Raji (cell line): ENCODE data around the gene CACNA2D3.

Source experiments
- POLR2A ChIP-seq: IDR thresholded peaks from 2 replicates; pipeline ENCODE4 v1.6.1; 2011; ENCODE audit warnings: low read depth, low read length, control low read depth; ENCODE audit not compliant: insufficient read depth

The CACNA2D3 gene

GRCh38 chr3:54572197-54572895 is 450.0 kb downstream of the CACNA2D3 start:
- no peak for TF ChIP-seq POLR2A

- TF ChIP-seq POLR2A = no peak
Measured at GRCh38 chr3:54573858-54574257, 451.5 kb downstream of the CACNA2D3 start.

GRCh38 chr3:54574906-54575617 is 452.7 kb downstream of the CACNA2D3 start:
- no peak for TF ChIP-seq POLR2A

DNA sequence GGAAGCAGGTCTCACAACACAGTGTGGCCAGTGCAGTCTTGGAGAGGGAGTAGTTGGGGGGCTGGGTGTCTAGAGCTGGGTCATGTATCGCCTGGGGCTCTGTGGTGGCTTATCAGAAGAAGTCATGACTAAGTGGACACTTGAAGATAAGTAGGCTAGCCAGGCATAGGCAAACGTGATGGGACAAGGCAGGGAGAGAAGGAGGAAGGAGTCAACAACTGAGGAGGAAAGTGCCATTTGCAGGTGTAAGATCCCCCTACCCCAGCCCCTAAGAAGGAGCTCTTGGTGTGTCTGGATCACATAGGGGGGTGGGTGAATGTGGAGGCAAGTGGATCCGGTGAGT is 453.2 kb downstream of the CACNA2D3 start:
- TF ChIP-seq POLR2A = no peak

- TF ChIP-seq POLR2A = no peak
Measured at GRCh38 chr3:54577313-54577712, 455.0 kb downstream of the CACNA2D3 start.

DNA sequence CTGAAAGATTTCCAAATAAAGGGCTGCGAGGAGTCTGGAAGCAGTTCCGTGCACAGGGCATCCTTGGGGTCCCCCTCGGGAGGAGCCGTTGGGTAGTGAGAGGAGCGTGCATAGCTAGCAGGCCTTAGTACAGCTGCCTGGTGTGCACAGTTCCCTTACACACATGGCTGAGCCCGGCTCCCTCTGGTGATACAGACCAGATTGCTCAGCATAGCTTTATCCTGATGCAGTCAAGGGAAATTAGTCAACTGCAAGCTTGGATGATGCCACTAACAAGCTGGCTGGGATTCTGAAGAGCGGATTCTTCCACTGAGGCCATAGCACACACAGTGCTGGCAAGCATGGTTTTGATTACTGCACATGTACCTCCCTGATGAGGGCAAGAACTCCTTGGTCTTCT is 456.1 kb downstream of the CACNA2D3 start:
- no peak for TF ChIP-seq POLR2A

DNA sequence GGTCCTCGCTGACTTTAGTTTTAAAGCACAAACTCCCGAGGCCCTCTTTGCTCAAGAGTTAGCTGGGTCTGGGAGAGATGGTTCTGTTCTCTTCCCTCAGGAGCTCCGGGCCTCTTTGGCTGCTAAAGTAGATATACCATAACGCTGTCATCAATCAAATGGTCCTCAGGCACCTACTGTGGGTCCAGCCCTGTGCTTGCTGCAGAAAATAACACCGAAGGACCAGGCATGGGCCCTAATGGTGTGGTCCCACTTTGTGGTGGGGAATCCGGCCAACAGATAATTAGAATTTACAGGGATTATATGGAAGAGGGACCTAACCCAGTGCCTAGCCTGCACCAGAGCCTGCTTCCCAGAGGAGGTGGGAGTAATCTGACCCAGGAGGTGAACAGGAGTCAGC is 458.1 kb downstream of the CACNA2D3 start:
- no peak for TF ChIP-seq POLR2A

GRCh38 chr3:54582424-54582823 is 460.1 kb downstream of the CACNA2D3 start:
- TF ChIP-seq POLR2A = no peak

GRCh38 chr3:54591157-54591556 is 468.8 kb downstream of the CACNA2D3 start:
- no peak for TF ChIP-seq POLR2A

DNA sequence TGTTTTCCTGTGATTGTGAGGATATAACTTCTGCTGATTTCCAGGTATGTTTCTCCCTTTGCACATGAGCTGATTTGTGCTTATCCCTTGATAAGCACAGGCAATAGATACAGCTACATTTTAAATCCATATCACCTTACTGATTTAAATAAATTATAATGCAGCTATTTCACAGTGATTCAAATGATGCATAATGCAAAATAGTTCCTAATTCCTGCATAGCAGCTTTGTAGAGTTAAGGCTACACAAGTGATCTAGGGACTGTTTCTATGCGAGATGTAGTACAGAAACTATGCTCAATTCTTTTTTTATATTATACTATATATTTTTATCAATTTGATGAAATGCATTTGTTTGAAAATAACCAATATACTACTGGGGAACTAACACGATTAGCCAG is 471.3 kb downstream of the CACNA2D3 start:
- no peak for TF ChIP-seq POLR2A

GRCh38 chr3:54596087-54596486 is 473.7 kb downstream of the CACNA2D3 start:
- no peak for TF ChIP-seq POLR2A

DNA sequence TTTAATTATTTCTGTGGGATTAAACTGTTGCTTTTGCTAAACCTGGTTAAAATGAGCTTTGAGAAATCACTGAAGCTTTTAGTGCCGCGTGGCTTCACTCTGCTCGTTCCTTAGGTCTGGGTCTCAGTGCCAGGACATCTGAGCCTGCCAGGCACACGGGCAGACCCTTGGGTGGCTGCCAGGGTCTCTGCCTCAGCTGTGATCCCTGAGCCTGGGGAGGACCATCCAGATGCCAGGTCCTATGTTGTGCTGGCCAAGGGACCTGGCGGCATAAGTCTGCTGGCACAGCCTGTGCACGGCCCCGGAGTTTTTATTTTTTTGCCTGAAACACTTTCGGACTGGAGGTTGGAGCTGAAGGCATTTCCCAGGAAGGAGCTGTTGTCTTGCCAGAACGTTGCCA is 477.4 kb downstream of the CACNA2D3 start:
- TF ChIP-seq POLR2A = no peak

DNA sequence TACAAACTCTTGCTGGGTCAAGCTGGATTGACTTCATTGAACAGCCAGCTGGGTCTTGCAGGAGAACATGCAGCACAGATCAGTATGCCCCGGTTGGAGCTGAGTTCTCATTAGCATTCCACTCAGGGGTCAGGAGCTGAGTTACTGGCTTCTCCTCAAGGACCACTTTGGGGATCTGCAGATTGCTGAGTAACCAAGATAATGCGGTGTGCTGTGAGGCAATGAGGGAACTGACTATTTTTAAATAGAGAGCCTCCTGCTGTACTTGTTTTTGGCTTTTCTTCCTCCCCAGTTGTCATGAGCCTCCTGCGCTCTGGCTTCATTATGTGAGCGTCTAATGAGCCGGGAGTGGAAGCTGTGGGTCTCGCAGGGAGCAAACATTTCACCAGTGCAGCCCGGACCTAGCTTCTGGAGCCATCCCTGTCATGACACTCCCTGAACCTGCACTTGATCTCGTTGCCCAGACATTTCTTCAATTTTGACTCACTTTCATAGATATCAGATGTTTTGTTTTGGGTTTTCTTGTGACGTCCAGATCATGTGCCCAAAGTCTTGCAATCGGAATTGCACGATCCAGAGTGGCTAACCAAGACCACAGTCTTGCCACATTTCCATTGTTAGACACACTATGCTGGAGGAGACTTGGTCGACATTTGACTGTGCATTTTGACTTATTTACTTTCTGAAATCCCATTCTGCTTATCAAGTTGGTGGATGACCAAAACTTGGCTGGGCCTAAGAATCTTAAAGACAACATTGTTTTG is 478.3 kb downstream of the CACNA2D3 start:
- no peak for TF ChIP-seq POLR2A

GRCh38 chr3:54604495-54604894 is 482.1 kb downstream of the CACNA2D3 start:
- TF ChIP-seq POLR2A = no peak

- TF ChIP-seq POLR2A = no peak
Measured at GRCh38 chr3:54608041-54608440, 485.7 kb downstream of the CACNA2D3 start.

DNA sequence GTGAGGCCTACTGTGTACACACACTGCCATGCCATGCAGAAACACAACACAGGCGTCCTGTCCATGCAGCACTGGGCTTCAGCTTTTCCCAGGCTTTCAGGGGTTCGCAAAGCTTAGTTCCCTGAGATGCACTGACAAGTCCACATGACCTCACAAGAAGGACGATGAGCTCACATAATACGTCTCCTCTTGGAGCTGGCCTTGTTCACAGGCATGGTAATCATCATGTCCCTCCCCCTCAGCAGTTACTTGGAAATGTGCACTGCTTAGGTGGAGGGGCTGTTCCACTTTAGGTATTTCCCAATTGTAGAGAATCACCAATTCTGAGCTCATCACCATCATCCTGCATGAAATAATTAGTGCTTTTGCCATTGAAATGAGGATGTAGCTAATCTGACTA is 496.7 kb downstream of the CACNA2D3 start:
- no peak for TF ChIP-seq POLR2A
